Left ventricle myocardium superior (tissue), 1 donor: Measurements from ENCODE around the gene TPRA1. TPM values are rescaled to one million over a fixed set of nuclear protein-coding genes. Genes with fewer than 3 reads are reported as not detected.
A peak's percentile ranks its signal among the peaks of the same experiment; 100 is the strongest.

ENCODE experiments used
- ATAC-seq: fragments of 200-7000 bp; cut with Tn5 transposase; one replicate; pipeline ENCODE4 v1.9.1; 2020; ENCODE audit warnings: mild to moderate bottlenecking, moderate library complexity
- DNase-seq: peaks from one replicate; pipeline ENCODE4 v3.0.0-alpha.2; 2020
- intact Hi-C: fragments of 100-400 bp; cut with micrococcal nuclease; formaldehyde crosslinking; loops from one replicate; pipeline ENCODE4 v1.11.0; 2022
- total RNA-seq: library from RNA; stranded (reverse); fragmentation: NEBNext Ultra II Directional; extraction: Animal tissue kit (Norgen Biotek cat#: 25700); gene quantifications from one replicate; pipeline ENCODE4 v1.2.1, GENCODE V29; 2021
- donor health status: DM: no; HTN: yes; CAD: no; lungs with severe emphysema.

Gene TPRA1
- total RNA-seq, 1 donor from 2014 or later = 22.8 TPM

DNA sequence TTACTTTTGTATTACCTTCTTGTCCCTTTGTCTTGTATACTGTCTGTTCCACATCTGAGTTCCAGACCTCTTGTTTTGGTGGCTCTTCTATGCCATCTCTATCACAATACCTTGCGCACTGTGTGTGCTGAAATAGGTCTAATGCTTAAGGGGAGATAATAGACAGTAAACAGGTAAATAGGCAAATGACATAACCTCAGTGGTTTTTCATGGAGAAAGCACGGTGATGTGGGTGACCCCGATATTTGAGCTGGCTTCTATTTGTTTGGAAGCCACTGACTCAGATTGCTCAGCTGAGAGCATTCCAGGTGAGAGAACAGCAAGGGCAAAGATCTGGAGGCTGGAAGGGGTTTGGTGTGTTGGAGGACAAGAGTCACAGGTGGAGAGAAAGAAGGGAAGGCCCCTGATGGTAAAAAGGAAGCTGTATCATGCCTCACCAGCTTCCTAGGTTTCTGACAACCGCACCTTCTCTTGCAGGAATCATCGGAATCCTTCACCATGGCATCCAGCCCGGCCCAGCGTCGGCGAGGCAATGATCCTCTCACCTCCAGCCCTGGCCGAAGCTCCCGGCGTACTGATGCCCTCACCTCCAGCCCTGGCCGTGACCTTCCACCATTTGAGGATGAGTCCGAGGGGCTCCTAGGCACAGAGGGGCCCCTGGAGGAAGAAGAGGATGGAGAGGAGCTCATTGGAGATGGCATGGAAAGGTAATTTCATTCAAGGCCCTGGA lies 8.5 kb upstream of the TPRA1 start:
- ATAC-seq (no peak), DNase-seq (no peak)
- intact Hi-C loops = no loop called here

DNA sequence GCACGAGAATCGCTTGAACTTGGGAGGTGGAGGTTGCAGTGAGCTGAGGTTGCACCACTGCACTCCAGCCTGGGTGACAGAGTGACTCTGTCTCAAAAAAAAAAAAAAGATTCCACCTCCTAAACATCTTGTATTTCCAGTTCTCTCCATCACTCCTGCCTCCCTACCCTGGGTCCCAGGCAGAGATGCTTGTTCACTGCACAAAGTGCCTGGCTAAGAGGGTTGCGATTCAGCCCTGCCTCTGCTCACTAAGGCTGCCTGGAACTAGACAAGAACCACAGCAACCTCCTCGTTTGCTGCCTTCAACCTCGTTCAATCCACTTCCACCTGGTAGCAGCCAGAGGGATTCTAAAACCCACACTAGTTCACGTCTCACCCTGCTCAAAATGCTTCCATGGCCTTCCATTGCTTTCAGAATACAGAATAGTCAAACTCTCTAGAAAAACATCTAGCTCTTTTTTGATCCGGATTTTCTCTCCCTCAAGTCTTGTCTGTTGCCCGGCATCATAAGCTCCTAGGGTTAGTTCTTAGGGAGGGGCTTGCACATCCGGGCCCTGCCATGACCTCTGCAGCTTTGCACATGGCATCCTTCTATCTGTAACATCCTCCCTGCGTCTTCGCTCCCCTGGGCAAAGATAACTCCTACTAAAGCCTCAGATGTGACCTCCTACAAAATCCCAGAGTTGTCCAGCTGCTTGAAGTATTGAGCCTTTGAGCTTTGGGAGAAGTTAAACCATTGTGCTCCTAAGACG lies 6.7 kb upstream of the TPRA1 start:
- ATAC-seq (no peak), DNase-seq (no peak)
- intact Hi-C loops = no loop called here

DNA sequence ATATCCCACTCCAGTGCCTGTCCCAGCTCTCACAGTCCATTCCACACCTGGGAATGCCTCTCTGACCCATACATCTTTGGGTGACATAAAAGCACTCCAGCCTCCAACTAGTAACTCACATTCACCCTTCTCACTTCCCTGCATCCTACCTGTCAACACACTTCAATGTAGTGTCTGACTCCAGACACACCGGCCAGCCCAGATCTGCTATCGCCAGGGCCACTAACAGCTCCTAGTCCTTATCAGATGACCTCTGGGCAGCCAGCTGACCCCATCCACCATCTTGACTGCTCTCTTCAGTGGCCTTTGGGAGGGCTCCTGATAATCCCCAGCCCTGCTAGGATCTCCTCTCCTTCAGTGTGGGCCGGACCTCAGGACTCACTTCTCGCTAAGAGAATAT lies 4.8 kb upstream of the TPRA1 start:
- intact Hi-C loops = no loop called here
- no peak for ATAC-seq
- no peak for DNase-seq

DNA sequence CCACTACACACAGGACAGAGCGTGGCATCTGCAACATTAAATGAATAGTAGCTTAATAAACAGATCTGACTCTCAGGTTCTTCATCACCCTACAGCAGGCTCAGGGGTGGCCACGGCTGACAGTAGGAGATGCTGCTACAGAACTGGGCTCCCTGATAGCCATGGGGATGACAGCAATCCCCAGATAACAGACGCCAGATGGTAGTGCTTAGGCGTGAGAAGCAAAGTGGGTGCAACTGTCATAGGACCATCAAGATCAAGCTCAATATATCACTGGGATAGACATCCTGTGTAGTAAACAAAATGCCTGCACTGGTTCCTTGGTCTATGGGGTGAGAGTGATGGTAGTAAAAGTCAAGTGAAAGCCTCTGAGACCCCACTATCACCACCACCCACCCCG lies 2.6 kb upstream of the TPRA1 start:
- ATAC-seq (no peak), DNase-seq (no peak)
- intact Hi-C loops = no loop called here

DNA sequence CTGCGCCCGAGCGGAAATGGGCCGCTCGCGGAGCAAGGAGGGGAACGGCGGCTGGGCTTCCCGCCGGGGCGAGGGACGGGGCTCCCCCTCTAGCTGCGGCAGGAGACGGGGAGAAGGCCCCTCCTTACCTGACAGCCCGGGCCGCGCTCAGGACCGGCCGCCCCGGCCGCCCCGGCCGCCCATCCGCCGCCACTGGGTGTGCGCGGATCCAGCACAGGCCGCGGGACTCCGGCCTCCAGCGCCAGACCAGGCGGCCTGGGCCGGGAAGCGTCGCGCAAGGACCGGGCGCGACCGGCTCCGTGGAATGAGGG lies 296 bp downstream of the TPRA1 start:
- DNase-seq (no peak), ATAC-seq (peak; percentile 72)
- intact Hi-C loops = no loop called here

DNA sequence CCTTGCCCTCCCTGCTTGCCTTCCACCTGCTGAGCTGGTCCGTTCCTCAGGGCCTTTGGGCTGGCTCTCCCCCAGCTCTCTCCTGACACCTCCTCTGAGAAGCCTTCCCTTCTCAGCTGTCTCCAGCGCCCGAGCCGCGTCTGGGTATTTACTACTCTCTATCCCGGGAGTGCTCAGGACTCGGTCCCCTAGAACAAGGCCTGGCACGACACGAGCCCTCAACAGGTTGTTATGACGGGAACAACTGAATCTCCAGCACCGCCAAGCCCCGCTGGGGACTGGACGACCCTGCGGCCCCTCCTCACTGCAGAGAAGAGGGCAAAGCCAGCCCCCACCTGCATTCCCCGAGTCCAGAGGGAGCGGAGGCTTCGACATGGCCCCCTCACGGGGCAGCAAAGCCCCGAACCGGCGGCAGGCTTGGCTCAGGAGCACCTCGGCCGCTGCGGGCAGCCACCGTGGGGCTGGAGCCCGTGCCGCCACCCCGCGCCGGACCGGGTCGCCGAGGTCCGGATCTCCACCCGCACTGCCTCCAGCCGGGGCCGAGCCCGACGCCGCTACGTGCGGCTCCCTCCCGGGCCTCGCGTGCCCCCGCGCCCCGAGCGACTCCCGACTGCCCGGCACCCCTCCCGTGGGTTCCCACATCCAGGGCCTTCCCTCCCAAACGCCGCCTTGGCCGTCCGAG lies 792 bp downstream of the TPRA1 start:
- ATAC-seq = peak; percentile 21
- intact Hi-C loops = no loop called here

DNA sequence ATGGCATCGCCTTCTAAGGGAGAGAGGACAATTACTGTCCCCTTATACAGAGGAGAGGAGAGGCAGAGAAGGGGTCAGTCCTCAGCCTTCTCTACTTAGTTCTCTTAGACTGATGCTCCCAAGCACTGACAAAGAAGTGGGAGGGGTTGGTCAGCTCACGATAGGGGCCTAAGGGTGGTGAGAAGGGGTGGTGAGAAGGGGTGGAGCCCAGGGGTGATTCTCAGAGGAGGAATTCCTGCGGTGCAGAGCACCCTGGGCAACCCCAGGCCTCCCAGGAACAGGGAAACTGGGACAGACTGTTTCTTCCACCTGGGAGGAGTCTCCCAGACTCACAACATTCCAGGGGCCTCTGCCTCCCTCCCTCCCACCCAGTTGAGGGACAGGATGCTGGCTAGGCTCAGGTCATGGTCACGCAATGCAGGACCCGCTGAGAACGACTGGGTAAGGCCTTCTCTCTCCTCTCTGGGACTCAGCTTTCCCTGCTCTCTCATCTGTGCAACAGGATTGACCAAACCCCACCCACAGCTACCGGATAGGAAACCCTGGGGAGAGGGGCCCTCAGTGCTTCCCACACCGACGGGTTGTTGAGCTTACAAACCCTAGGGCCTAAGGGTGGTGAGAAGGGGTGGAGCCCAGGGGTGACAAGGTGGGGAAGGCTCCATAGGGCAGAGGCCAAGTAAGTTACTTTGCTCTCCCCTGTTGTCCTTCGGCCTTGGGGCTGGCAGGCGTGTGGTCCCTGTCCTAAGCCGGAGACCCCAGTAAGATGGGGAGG lies 1.5 kb downstream of the TPRA1 start:
- no peak for DNase-seq
- ATAC-seq = no peak
- intact Hi-C loops = no loop called here

More for the DNA sequence above, 792 bp downstream of the TPRA1 start:
- DNase-seq = peak; percentile 60

DNA sequence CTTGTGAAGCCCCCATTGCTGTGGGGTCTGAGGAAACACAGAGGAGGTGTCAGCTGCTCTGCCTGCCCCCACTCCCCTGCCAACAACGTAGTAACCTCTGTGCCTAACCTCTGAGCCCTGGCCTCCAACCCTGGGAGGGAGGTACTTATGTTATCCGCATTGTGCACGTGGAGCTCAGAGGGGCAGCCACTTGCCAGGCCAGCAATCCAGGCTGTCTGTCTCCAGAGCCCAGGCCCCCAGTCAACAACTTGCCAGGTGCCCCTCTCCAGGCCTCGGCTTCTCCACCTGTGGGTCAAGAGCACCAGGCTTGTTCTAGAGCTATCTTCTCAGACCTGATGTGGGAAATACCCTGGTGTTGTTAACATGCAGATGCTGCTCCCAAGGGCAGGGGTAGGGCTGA lies 2.7 kb downstream of the TPRA1 start:
- intact Hi-C loops = no loop called here
- ATAC-seq = no peak
- DNase-seq = no peak

DNA sequence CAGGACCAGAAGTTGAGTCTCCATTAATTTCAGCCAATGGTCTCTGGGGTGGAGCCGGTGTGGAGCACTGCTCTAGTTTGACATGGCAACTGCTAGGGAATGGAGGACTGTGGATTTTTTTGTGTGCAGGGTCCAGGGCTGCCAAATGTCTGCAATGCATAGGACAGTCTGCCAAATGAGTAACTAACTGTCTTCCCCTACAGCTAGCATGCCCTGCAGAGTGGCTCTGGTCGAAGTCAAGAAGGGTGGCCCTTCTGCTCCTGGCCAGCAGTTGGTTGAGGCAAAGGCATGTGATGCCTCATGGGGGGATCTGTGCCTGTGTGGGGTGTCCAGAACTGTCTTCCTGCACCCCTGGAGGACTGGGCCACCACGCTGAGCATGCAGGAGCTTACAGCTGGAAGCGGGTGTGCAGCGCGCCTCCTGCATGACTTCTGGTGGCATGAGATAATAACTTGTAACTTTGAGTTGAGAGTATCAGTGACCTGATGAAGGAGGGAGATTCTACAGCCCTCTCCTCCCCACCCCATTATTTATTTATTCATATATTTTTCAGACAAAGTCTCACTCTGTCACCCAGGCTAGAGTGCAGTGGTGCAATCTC lies 4.6 kb downstream of the TPRA1 start:
- intact Hi-C loops = no loop called here
- no peak for ATAC-seq
- DNase-seq = no peak

DNA sequence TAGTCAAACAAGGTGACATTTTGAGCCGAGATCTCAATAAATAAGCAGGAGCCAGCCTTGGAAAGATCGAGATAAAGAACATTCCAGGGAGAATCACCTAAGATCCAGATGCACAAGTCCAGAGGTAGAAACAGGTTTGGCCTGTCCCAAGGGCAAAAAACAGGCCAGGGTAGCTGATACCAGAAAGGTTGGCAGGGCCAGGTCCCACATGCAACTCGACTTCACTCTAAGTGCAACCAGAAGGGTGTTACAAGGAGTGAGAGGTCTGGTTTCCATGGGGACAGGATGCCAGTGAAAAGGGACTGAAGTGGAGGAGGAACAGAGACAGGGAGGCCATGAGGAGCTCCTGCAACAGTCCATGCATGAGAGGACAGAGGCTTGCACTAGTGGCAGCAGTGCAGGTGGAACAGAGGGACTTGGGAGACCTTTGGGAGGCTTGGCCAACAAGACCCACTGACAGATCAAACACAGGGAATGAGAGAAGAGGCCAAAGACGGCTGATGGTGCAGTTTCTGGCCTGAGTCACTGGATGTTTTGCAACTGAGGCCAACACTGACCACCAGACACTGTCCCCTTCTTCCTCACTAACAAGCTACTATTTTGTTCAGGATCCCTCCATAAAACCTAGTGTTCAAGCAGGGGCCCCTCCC lies 5.2 kb downstream of the TPRA1 start:
- intact Hi-C loops = no loop called here
- no peak for ATAC-seq
- no peak for DNase-seq

DNA sequence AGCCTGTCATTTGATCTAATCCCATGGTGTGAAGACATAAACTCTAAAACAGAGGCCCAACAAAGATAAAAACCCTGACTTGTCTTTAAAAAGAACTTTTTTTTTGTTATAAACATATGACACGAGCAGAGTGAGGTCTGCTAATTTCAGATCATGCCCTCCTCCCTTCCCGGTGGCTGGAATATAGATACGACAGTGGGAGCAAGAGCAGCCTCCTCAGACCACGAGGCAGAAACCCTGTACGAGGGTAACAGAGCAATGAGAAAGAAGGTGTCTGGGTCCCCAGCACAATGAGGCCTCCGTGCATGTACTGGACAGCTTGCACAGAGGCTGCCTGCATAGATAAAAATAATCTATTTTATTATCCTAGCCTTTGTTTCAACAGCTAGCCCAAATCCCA lies 5.8 kb downstream of the TPRA1 start:
- ATAC-seq = no peak
- intact Hi-C loops = no loop called here
- no peak for DNase-seq

DNA sequence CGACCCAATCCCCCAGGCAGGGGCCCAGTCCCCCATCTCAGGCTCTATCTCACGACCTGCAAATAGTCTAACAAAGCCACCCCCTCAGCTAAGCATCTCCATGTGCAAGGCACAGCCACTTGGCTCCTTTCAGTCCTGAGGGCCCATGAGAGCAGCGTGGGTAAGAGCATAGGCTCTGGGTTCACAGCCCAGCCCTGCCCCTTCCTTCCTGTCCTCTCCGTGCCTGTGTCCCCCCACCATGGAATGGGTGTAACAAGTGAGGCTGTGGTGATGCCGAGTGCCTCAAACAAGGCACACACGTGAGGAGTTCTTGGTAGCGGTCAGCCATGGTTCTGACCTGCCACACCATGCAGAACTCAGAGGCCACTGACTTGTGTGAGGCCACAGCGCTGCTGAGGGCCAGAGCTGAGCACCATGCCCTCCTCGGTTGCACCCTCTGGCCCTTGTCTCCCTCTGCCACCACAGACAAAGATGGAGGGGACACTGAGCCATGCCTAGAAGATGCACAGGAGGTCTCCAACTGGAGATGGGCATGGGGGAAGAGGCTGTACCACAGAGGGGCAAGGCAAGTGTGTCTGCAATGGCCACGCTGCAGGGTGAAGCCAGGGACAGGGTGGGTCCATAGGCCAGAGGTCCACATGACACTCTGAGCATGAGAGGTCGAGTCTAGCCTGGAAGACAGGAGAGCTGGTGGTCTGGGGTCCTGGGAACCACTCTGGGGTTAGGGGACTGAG lies 10.0 kb downstream of the TPRA1 start:
- no peak for ATAC-seq
- DNase-seq = no peak
- intact Hi-C loops = no loop called here

DNA sequence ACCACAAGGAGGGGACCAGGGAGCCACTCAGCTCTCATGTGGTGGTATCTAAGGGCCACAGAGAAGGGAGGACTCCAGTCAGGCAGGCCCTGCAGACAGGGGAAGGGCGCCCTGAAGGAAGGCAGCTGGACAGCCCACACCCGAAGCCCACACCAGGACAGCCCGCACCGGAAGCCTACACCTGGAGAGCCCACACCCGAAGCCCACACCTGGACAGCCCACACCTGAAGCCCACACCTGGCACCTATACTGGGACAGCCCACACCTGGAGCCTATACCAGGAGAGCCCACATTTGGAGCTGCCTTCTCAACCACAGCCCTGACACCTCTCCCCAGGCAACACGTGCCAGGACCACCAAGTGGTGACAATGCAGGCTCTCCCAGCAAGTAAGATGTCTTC lies 11.7 kb downstream of the TPRA1 start:
- no peak for DNase-seq

DNA sequence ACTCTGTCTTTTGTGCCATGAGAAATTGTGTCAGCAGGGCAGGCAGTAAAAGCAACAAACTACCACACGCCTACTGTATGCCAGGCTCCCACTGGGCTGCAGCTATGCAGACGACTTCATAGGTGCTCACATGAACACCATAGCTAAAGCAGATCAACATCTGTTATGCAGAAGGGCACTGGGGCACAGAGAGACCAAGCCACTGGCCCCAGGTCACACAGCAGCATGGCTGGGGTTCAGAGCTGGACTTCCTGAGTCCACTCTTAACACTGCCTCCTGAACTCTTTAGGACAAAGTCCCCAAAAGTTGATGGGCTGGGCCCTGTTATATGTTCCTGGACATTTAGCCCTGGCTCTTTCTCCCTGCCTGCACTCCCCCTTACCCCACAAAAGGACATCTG lies 12.4 kb downstream of the TPRA1 start:
- intact Hi-C loops = no loop called here
- no peak for DNase-seq
- no peak for ATAC-seq

More for the DNA sequence above, 11.7 kb downstream of the TPRA1 start:
- no peak for ATAC-seq
- intact Hi-C loops = no loop called here

DNA sequence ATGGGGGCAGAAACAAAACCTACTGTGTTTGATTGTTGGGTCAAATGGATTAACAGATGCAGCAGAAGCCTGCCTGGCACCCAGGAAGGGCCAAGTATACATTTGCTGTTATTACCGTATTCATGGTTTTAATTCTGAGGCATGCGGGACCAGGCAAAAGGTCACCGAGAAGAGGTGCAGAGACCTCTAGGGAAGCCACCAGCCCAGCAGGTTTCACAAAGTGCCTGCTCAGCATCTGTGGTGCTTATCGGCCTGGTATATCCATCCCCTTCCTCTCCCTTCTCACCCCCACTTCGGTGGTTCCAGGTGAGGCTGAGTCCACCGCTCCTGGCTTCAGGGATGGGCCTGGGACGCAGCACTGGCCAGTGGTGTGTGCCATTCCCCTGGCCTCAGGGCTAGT lies 13.1 kb downstream of the TPRA1 start:
- DNase-seq = no peak
- intact Hi-C loops = no loop called here
- no peak for ATAC-seq

DNA sequence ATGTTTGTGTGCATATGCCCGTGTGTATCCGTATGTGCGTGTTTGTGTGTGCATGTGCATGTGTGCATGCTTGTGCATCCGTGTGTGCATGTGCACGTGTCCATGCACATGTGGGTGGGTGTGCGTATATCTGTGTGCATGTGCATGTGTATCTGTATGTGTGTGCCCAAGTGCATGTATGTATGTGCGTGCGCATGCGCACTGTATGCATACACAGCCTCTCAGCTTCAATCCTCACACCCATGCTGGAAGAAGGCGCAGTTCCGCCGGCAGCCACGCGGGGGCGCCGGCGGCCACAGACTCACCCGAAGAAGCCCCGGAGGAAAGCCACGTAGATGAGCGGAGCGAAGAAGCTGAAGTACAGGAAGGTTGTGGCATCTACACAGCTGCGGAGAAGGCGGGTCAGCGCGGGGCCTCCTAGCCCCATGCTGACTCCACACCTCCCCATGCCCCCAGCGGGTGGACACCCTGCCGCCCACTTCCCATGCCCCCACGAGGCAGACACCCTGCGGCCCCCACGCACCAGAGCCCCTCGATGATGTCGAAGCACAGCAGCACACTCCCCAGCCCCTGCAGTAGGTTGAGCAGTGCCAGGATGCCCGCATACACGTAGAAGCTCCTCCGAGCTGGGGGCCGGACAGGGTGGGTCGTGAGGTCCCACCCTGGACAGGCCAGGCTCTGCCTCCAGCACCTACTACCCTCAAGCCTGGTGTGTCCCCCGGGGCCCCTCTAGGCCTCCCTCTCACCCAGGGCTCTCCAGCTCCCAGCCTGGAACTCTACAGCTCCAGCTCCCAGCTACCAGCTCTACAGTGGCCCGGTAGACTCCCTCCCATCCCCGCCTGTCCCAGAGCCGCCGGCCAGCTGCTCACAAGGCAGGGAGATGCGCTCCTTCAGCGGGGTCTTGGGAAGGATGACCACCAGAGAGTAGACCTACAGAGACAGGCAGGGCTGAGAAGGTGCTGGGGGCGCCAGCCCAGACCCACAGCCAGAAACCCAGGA lies 15.4 kb downstream of the TPRA1 start:
- intact Hi-C loops = no loop called here
- ATAC-seq = peak; percentile 83
- DNase-seq = peak; percentile 90

DNA sequence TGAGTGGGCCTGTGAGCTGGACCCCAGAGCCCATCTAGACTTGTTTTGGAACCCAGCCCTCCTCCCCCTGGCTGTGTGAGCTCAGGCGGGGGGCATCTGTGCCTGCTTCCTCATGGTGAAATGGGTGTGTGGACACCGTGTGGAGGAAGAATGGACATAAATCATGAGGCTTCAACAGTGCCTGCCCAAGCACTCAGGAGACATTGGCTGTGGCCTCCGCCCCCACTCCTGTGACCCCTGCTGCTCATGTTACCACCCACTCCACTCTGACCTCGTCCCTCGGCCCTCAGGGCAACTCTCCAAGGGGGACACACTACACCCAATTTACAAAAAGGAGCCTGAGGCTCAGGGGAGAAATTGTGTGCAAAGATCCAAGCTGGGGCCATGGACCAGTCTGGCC lies 16.6 kb downstream of the TPRA1 start:
- DNase-seq (no peak), ATAC-seq (no peak)
- intact Hi-C loops = no loop called here
